Activated T-cell treated with anti-CD3 and anti-CD28 coated beads for 4 hours (primary cell): ENCODE measurements around the gene CEP63.

Source experiments
- DNase-seq: peaks from one replicate; pipeline ENCODE4 v3.0.0-alpha.2; 2020

The CEP63 gene

GRCh38 chr3:134471521-134472193 lies 14.2 kb upstream of the CEP63 start:
- DNase-seq: no peak

- no peak for DNase-seq
These were observed 13.0 kb upstream of the CEP63 start for GRCh38 chr3:134472831-134473230.

- DNase-seq: peak; percentile 81
These were observed 11.8 kb upstream of the CEP63 start for GRCh38 chr3:134473868-134474546.

- DNase-seq: no peak
These were observed 10.9 kb upstream of the CEP63 start for GRCh38 chr3:134474956-134475355.

- DNase-seq: no peak
These were observed 9.6 kb upstream of the CEP63 start for GRCh38 chr3:134476306-134476705.

GRCh38 chr3:134477002-134477401 lies 8.9 kb upstream of the CEP63 start:
- DNase-seq: no peak

GRCh38 chr3:134477938-134478337 lies 7.9 kb upstream of the CEP63 start:
- DNase-seq: no peak

- DNase-seq: no peak
These were observed 5.3 kb upstream of the CEP63 start for GRCh38 chr3:134480546-134480945.

GRCh38 chr3:134481166-134481565 lies 4.7 kb upstream of the CEP63 start:
- no peak for DNase-seq

- no peak for DNase-seq
These were observed 3.2 kb upstream of the CEP63 start for GRCh38 chr3:134482622-134483021.

- DNase-seq: no peak
These were observed 2.5 kb upstream of the CEP63 start for GRCh38 chr3:134483195-134483900.

GRCh38 chr3:134485075-134485717 lies 661 bp upstream of the CEP63 start:
- DNase-seq: no peak

GRCh38 chr3:134486577-134487041 lies 752 bp downstream of the CEP63 start:
- DNase-seq: no peak

- DNase-seq: no peak
These were observed 1.5 kb downstream of the CEP63 start for GRCh38 chr3:134487406-134487805.

- DNase-seq: no peak
These were observed 8.6 kb downstream of the CEP63 start for GRCh38 chr3:134494495-134494894.

GRCh38 chr3:134495980-134496379 lies 10.1 kb downstream of the CEP63 start:
- DNase-seq: no peak

GRCh38 chr3:134496471-134497071 lies 10.7 kb downstream of the CEP63 start:
- no peak for DNase-seq

GRCh38 chr3:134503266-134503665 lies 17.4 kb downstream of the CEP63 start:
- no peak for DNase-seq

GRCh38 chr3:134504132-134504531 lies 18.3 kb downstream of the CEP63 start:
- DNase-seq: no peak

GRCh38 chr3:134505485-134505884 lies 19.6 kb downstream of the CEP63 start:
- DNase-seq: no peak

GRCh38 chr3:134511500-134511899 lies 25.6 kb downstream of the CEP63 start:
- DNase-seq: no peak

GRCh38 chr3:134516905-134517304 lies 31.0 kb downstream of the CEP63 start:
- DNase-seq: no peak

- DNase-seq: no peak
These were observed 31.9 kb downstream of the CEP63 start for GRCh38 chr3:134517791-134518190.
